CD14-positive monocyte (primary cell): ENCODE results near the gene PLXDC2. TPM values are rescaled to one million over a fixed set of nuclear protein-coding genes. Genes with fewer than 3 reads are reported as not detected.

Experiments
- DNase-seq, 3 donors: peaks; one replicate each; pipeline ENCODE4 v3.0.0-alpha.2; 2011 to 2022
- H2AFZ ChIP-seq: 2 replicates; pipeline ENCODE4 v1.6.0; 2012; ENCODE audit warnings: mild to moderate bottlenecking, low read depth, low read length, inconsistent platforms; ENCODE audit not compliant: insufficient read depth, poor library complexity, severe bottlenecking
- H3K27ac ChIP-seq, 2 donors: 1 replicate in 1 of 2; 2 replicates in 1 of 2; pipeline ENCODE4 v1.5.1; 2012 to 2013; ENCODE audit warnings: low read length in 2 of 2, control low read depth in 1 of 2, inconsistent platforms in 1 of 2, low read depth in 1 of 2, mild to moderate bottlenecking in 1 of 2
- H3K27me3 ChIP-seq, 2 donors: one replicate each; pipeline versions ENCODE4 v1.6.0 to v1.6.1; 2011 to 2013; ENCODE audit warnings: low read length in 2 of 2; ENCODE audit not compliant: control insufficient read depth in 2 of 2, insufficient read depth in 2 of 2
- H3K36me3 ChIP-seq, 2 donors: replicated peaks in 1 of 2; 1 replicate in 1 of 2; 2 replicates in 1 of 2; pipeline versions ENCODE4 v1.5.1 to v1.6.1; 2012 to 2013; ENCODE audit warnings: low read length in 2 of 2, control low read depth in 1 of 2, inconsistent platforms in 1 of 2, mild to moderate bottlenecking in 1 of 2; ENCODE audit not compliant: insufficient read depth in 2 of 2, control insufficient read depth in 1 of 2
- H3K4me1 ChIP-seq, 2 donors: 1 replicate in 1 of 2; 2 replicates in 1 of 2; pipeline versions ENCODE4 v1.5.1 to v1.6.1; 2012 to 2013; ENCODE audit warnings: low read length in 2 of 2, control low read depth in 1 of 2, inconsistent platforms in 1 of 2, mild to moderate bottlenecking in 1 of 2, moderate library complexity in 1 of 2; ENCODE audit not compliant: insufficient read depth in 2 of 2, control insufficient read depth in 1 of 2
- H3K4me2 ChIP-seq: replicated peaks from 2 replicates; pipeline ENCODE3; 2012; ENCODE audit warnings: low read length, moderate library complexity, mild to moderate bottlenecking; ENCODE audit not compliant: poor library complexity, severe bottlenecking; ENCODE audit errors: extremely low read depth
- H3K4me3 ChIP-seq, 3 experiments: fragments of 200-600 bp in 1 of 3; sonication (generic) in 1 of 3; replicated peaks in 1 of 3; 1 replicate in 2 of 3; 2 replicates in 1 of 3; pipeline ENCODE4 v1.5.1; 2011 to 2013; ENCODE audit warnings: low read length in 3 of 3, mild to moderate bottlenecking in 3 of 3, control low read depth in 2 of 3, low read depth in 2 of 3, inconsistent platforms in 1 of 3, moderate library complexity in 1 of 3
- H3K79me2 ChIP-seq: 2 replicates; pipeline ENCODE4 v1.6.0; 2012; ENCODE audit warnings: mild to moderate bottlenecking, control low read depth, inconsistent platforms, low read length, moderate library complexity; ENCODE audit not compliant: insufficient read depth
- H3K9ac ChIP-seq: 2 replicates; pipeline ENCODE4 v1.6.0; 2017; ENCODE audit warnings: low read length, mild to moderate bottlenecking; ENCODE audit not compliant: insufficient read depth, poor library complexity, severe bottlenecking
- H3K9me3 ChIP-seq, 2 donors: replicated peaks in 1 of 2; 1 replicate in 1 of 2; 2 replicates in 1 of 2; pipeline versions ENCODE4 v1.5.1 to v1.6.1; 2012 to 2013; ENCODE audit warnings: low read length in 2 of 2, control low read depth in 1 of 2; ENCODE audit not compliant: control insufficient read depth in 1 of 2, insufficient read depth in 1 of 2
- H4K20me1 ChIP-seq: 2 replicates; pipeline ENCODE4 v1.6.0; 2012; ENCODE audit warnings: mild to moderate bottlenecking, low read length, control low read depth, moderate library complexity; ENCODE audit not compliant: insufficient read depth
- H3K27ac Mint-ChIP-seq, 7 donors: one replicate each; pipeline ENCODE4 v1.8.0; 2020; ENCODE audit warnings: mild to moderate bottlenecking in 7 of 7, mixed read lengths in 7 of 7, moderate library complexity in 6 of 7, inconsistent platforms in 2 of 7
- H3K27me3 Mint-ChIP-seq, 3 donors: one replicate each; pipeline ENCODE4 v1.8.0; 2021 to 2022; ENCODE audit warnings: low read depth in 3 of 3, mild to moderate bottlenecking in 3 of 3, mixed read lengths in 3 of 3, moderate library complexity in 3 of 3, inconsistent platforms in 1 of 3
- H3K36me3 Mint-ChIP-seq, 2 donors: one replicate each; pipeline ENCODE4 v1.8.0; 2020; ENCODE audit warnings: mixed read lengths in 2 of 2, inconsistent platforms in 1 of 2, mild to moderate bottlenecking in 1 of 2
- H3K4me1 Mint-ChIP-seq: one replicate; pipeline ENCODE4 v1.8.0; 2020; ENCODE audit warnings: mild to moderate bottlenecking, mixed read lengths
- H3K4me3 Mint-ChIP-seq, 2 donors: one replicate each; pipeline ENCODE4 v1.8.0; 2020; ENCODE audit warnings: mild to moderate bottlenecking in 2 of 2, mixed read lengths in 2 of 2, moderate library complexity in 1 of 2
- H3K9me3 Mint-ChIP-seq, 7 donors: one replicate each; pipeline ENCODE4 v1.8.0; 2020 to 2022; ENCODE audit warnings: mixed read lengths in 7 of 7, mild to moderate bottlenecking in 6 of 7, moderate library complexity in 6 of 7, inconsistent platforms in 2 of 7
- WGBS: methylation state at CpG from one replicate; pipeline ENCODE4 v1.1.5; 2013; ENCODE audit warnings: missing lambda C conversion rate; ENCODE audit not compliant: insufficient coverage; 5-methylcytosine and 5-hydroxymethylcytosine counted together
- intact Hi-C, 2 donors: fragments of 100-400 bp; cut with micrococcal nuclease; formaldehyde crosslinking; loops; one replicate each; pipeline versions ENCODE4 v1.15.0 to v1.15.1; 2023
- polyA plus RNA-seq, 3 donors: library from polyadenylated mRNA; depleted of rRNA in 1 of 3; unstranded in 2 of 3; stranded (reverse) in 1 of 3; fragments of 300-500 nt in 2 of 3; fragments of >200 nt in 1 of 3; fragmentation: Illumina TruSeq in 2 of 3; gene quantifications; 1 replicate in 2 of 3; 2 replicates in 1 of 3; pipeline ENCODE4 v1.2.3, GENCODE V29; 2012 to 2021
- TF ChIP-seq, protein P1 (sequence below): fragments of 200-600 bp; IDR thresholded peaks from one replicate; pipeline ENCODE4 v1.8.0; 2022; ENCODE audit warnings: antibody characterized with exemption, mild to moderate bottlenecking

PLXDC2 gene
- polyA plus RNA-seq, 3 donors: 37.5 to 128 (median 93.6) TPM

- Histone ChIP-seq H3K9me3 (no peaks in the 10 kb centered on the region), H3K4me1 (peaks cover 0 to 1% of the 10 kb centered on the region in 2 donors), H3K4me3 (no peak overlapping the region), H3K27ac (no peak overlapping the region), H3K36me3 (no peaks in the 10 kb centered on the region), H3K9ac (no peak overlapping the region), H3K4me2 (no peak overlapping the region), H3K27me3 (no peaks in the 10 kb centered on the region), H2AFZ (no peak overlapping the region), H4K20me1 (peaks cover 100% of the 10 kb centered on the region), H3K79me2 (peaks cover 100% of the 10 kb centered on the region)
- H3K9me3 Mint-ChIP-seq: no peaks in the 10 kb centered on the region
- peak overlapping the region in 3 of 7 donors; percentile 2 to 46 (median 16) for H3K27ac Mint-ChIP-seq
- H3K27me3 Mint-ChIP-seq: no peaks in the 10 kb centered on the region
- no peak overlapping the region for H3K4me3 Mint-ChIP-seq
- peaks cover 29 to 39% of the 10 kb centered on the region in 2 donors for H3K36me3 Mint-ChIP-seq
- intact Hi-C loops: no loop called here
- WGBS: 100% methylated on average over 2 of the region's 3 CpGs
- no peak for DNase-seq
- TF ChIP-seq, protein P1, sequence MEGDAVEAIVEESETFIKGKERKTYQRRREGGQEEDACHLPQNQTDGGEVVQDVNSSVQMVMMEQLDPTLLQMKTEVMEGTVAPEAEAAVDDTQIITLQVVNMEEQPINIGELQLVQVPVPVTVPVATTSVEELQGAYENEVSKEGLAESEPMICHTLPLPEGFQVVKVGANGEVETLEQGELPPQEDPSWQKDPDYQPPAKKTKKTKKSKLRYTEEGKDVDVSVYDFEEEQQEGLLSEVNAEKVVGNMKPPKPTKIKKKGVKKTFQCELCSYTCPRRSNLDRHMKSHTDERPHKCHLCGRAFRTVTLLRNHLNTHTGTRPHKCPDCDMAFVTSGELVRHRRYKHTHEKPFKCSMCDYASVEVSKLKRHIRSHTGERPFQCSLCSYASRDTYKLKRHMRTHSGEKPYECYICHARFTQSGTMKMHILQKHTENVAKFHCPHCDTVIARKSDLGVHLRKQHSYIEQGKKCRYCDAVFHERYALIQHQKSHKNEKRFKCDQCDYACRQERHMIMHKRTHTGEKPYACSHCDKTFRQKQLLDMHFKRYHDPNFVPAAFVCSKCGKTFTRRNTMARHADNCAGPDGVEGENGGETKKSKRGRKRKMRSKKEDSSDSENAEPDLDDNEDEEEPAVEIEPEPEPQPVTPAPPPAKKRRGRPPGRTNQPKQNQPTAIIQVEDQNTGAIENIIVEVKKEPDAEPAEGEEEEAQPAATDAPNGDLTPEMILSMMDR: no peak
- H3K4me1 Mint-ChIP-seq: peaks cover 30% of the 10 kb centered on the region
These were observed 22.9 kb downstream of the PLXDC2 start for GRCh38 chr10:19839090-19839489.

DNA sequence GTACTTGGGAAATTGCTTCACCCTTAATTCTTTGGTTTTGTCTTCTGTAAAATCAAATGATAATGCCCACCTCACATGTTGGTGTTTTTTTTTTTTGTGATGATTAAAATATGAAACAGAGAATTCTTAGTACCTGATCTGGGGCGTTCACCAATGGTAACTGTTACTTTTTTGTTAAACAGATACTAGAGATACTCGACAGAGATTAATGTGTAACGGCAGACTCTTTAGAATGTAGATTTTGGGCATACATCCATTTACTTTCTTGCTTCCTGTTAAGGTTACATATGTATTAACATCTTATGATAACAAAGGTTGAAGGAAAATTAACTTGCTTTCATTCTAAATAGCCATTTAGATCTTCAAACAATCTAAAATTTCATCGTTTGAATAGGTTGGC, 23.3 kb downstream of the PLXDC2 start:
- Mint-ChIP-seq H3K27ac (peak overlapping the region in 1 of 7 donors; percentile 2), H3K36me3 (peaks cover 26 to 38% of the 10 kb centered on the region in 2 donors), H3K4me3 (no peak overlapping the region), H3K4me1 (peaks cover 27% of the 10 kb centered on the region), H3K9me3 (no peaks in the 10 kb centered on the region), H3K27me3 (no peaks in the 10 kb centered on the region)
- H3K36me3 ChIP-seq: no peaks in the 10 kb centered on the region
- no peak for DNase-seq
- no peak overlapping the region for H3K27ac ChIP-seq
- H3K4me2 ChIP-seq: no peak overlapping the region
- TF ChIP-seq, protein P1: no peak
- H3K4me1 ChIP-seq: no peaks in the 10 kb centered on the region
- no peak overlapping the region for H3K4me3 ChIP-seq
- no peaks in the 10 kb centered on the region for H3K9me3 ChIP-seq
- no peaks in the 10 kb centered on the region for H3K27me3 ChIP-seq
- no CpG with 5 or more reads among the region's 4 CpGs for WGBS
- intact Hi-C loops: no loop called here
- peaks cover 100% of the 10 kb centered on the region for H4K20me1 ChIP-seq
- no peak overlapping the region for H3K9ac ChIP-seq
- peaks cover 100% of the 10 kb centered on the region for H3K79me2 ChIP-seq
- H2AFZ ChIP-seq: no peak overlapping the region
